ENCODE data around the gene NOL6.

GRCh38 chr9:33449715-33450114, 24.0 kb downstream of the NOL6 start:
- no peak for TF ChIP-seq POLR2AphosphoS5 (IDR thresholded peaks at IDR 0.05)
- no peak for TF ChIP-seq CTCF (IDR thresholded peaks at IDR 0.05 in 8 of 11, conservative IDR thresholded peaks at IDR 0.05 in 3 of 11)
- TF ChIP-seq POLR2A (IDR thresholded peaks at IDR 0.05) = no peak
